Measurements from ENCODE around the gene NPPA. TPM values are rescaled to one million over a fixed set of nuclear protein-coding genes. Genes with fewer than 3 reads are reported as not detected.

The NPPA gene
- total and polyA plus RNA-seq, 2 donors (not counting 1 experiment from before 2014, with no cell fraction given): not detected

GRCh38 chr1:11833900-11834299, 13.7 kb downstream of the NPPA start:
- TF ChIP-seq CTCF (conservative IDR thresholded peaks at IDR 0.05 in 1 of 2, IDR thresholded peaks at IDR 0.05 in 1 of 2; ENCODE audit: low read depth in 1 of 2, low read length in 2 of 2) (no peak), EZH2 (IDR thresholded peaks at IDR 0.05; ENCODE audit: low read length, missing control alignments) (no peak)
- H4K20me1 ChIP-seq (ENCODE audit: control insufficient read depth, extremely low read depth, insufficient read depth, low read length): no peaks in the 10 kb centered on the region
- H3K9me3 ChIP-seq (ENCODE audit: control insufficient read depth, insufficient read depth, low read depth, low read length): no peaks in the 10 kb centered on the region
- no peak overlapping the region for H3K27ac ChIP-seq (ENCODE audit: insufficient read depth, low read length)
- no peaks in the 10 kb centered on the region for H3K27me3 ChIP-seq (ENCODE audit: control insufficient read depth, insufficient read depth, low read length)
- no peak overlapping the region for H3K9ac ChIP-seq (ENCODE audit: insufficient read depth, low read length)
- peaks cover 40% of the 10 kb centered on the region for H3K36me3 ChIP-seq (ENCODE audit: control insufficient read depth, insufficient read depth, low read length)
- H3K4me2 ChIP-seq (ENCODE audit: extremely low read depth, insufficient read depth, low read length): no peak overlapping the region
- no peaks in the 10 kb centered on the region for H3K79me2 ChIP-seq (ENCODE audit: control insufficient read depth, insufficient read depth, low read length)
- no peaks in the 10 kb centered on the region for H3K4me1 ChIP-seq (ENCODE audit: control insufficient read depth, extremely low read depth, insufficient read depth, low read length)
- DNase-seq (ENCODE audit: low read depth in 2 of 2): no peak
- no peak overlapping the region for H2AFZ ChIP-seq (ENCODE audit: low read length)
- H3K4me3 ChIP-seq (replicated peaks in 1 of 4; ENCODE audit: control extremely low read depth in 1 of 4, insufficient read depth in 1 of 4, low read depth in 3 of 4, low read length in 4 of 4): no peak overlapping the region

- no peaks in the 10 kb centered on the region for H4K20me1 ChIP-seq (ENCODE audit: control insufficient read depth, extremely low read depth, insufficient read depth, low read length)
- H3K27me3 ChIP-seq (ENCODE audit: control insufficient read depth, insufficient read depth, low read length): no peaks in the 10 kb centered on the region
- no peak for TF ChIP-seq EZH2 (IDR thresholded peaks at IDR 0.05; ENCODE audit: low read length, missing control alignments)
- no peak for TF ChIP-seq CTCF (conservative IDR thresholded peaks at IDR 0.05 in 1 of 2, IDR thresholded peaks at IDR 0.05 in 1 of 2; ENCODE audit: low read depth in 1 of 2, low read length in 2 of 2)
- no peaks in the 10 kb centered on the region for H3K4me1 ChIP-seq (ENCODE audit: control insufficient read depth, extremely low read depth, insufficient read depth, low read length)
- peaks cover 41% of the 10 kb centered on the region for H3K36me3 ChIP-seq (ENCODE audit: control insufficient read depth, insufficient read depth, low read length)
- no peak for DNase-seq (ENCODE audit: low read depth in 2 of 2)
- H3K9me3 ChIP-seq (ENCODE audit: control insufficient read depth, insufficient read depth, low read depth, low read length): no peaks in the 10 kb centered on the region
- H3K9ac ChIP-seq (ENCODE audit: insufficient read depth, low read length): no peak overlapping the region
- H3K4me3 ChIP-seq (replicated peaks in 1 of 4; ENCODE audit: control extremely low read depth in 1 of 4, insufficient read depth in 1 of 4, low read depth in 3 of 4, low read length in 4 of 4): no peak overlapping the region
- no peak overlapping the region for H2AFZ ChIP-seq (ENCODE audit: low read length)
- no peak overlapping the region for H3K27ac ChIP-seq (ENCODE audit: insufficient read depth, low read length)
- no peaks in the 10 kb centered on the region for H3K79me2 ChIP-seq (ENCODE audit: control insufficient read depth, insufficient read depth, low read length)
- no peak overlapping the region for H3K4me2 ChIP-seq (ENCODE audit: extremely low read depth, insufficient read depth, low read length)
Measured at GRCh38 chr1:11833497-11833896, 14.1 kb downstream of the NPPA start.

- H3K4me3 ChIP-seq (replicated peaks in 1 of 4; ENCODE audit: control extremely low read depth in 1 of 4, insufficient read depth in 1 of 4, low read depth in 3 of 4, low read length in 4 of 4): no peak overlapping the region
- no peaks in the 10 kb centered on the region for H3K79me2 ChIP-seq (ENCODE audit: control insufficient read depth, insufficient read depth, low read length)
- H2AFZ ChIP-seq (ENCODE audit: low read length): no peak overlapping the region
- H3K9me3 ChIP-seq (ENCODE audit: control insufficient read depth, insufficient read depth, low read depth, low read length): no peaks in the 10 kb centered on the region
- H4K20me1 ChIP-seq (ENCODE audit: control insufficient read depth, extremely low read depth, insufficient read depth, low read length): no peaks in the 10 kb centered on the region
- H3K9ac ChIP-seq (ENCODE audit: insufficient read depth, low read length): no peak overlapping the region
- H3K4me1 ChIP-seq (ENCODE audit: control insufficient read depth, extremely low read depth, insufficient read depth, low read length): no peaks in the 10 kb centered on the region
- H3K27ac ChIP-seq (ENCODE audit: insufficient read depth, low read length): no peak overlapping the region
- no peak overlapping the region for H3K4me2 ChIP-seq (ENCODE audit: extremely low read depth, insufficient read depth, low read length)
- peaks cover 34% of the 10 kb centered on the region for H3K36me3 ChIP-seq (ENCODE audit: control insufficient read depth, insufficient read depth, low read length)
- no peaks in the 10 kb centered on the region for H3K27me3 ChIP-seq (ENCODE audit: control insufficient read depth, insufficient read depth, low read length)
- TF ChIP-seq CTCF (conservative IDR thresholded peaks at IDR 0.05 in 1 of 2, IDR thresholded peaks at IDR 0.05 in 1 of 2; ENCODE audit: low read depth in 1 of 2, low read length in 2 of 2) (no peak), EZH2 (IDR thresholded peaks at IDR 0.05; ENCODE audit: low read length, missing control alignments) (no peak)
- DNase-seq (ENCODE audit: low read depth in 2 of 2): no peak
Measured at GRCh38 chr1:11831945-11832725, 15.4 kb downstream of the NPPA start.

All from fibroblast of lung (primary cell).